Loucy (cell line): Measurements from ENCODE around the gene PARVB.

Experiments used
- H2AFZ ChIP-seq: fragments of 200-600 bp; sonication (generic); 2 replicates; pipeline ENCODE4 v1.6.0; 2016; ENCODE audit warnings: antibody characterized with exemption, mild to moderate bottlenecking, low read length, moderate library complexity
- H3F3A ChIP-seq: fragments of 200-600 bp; 2 replicates; pipeline ENCODE4 v1.6.0; 2016; ENCODE audit warnings: antibody characterized with exemption, low read depth, mild to moderate bottlenecking
- H3K27me3 ChIP-seq: fragments of 200-600 bp; sonication (generic); 2 replicates; pipeline ENCODE4 v1.6.1; 2014; ENCODE audit warnings: low read length, mild to moderate bottlenecking; ENCODE audit not compliant: insufficient read depth, poor library complexity, severe bottlenecking
- H3K36me3 ChIP-seq: fragments of 200-600 bp; sonication (generic); 2 replicates; pipeline ENCODE4 v1.6.1; 2016; ENCODE audit warnings: low read length; ENCODE audit not compliant: insufficient read depth
- H3K4me1 ChIP-seq: fragments of 200-600 bp; sonication (generic); 2 replicates; pipeline ENCODE4 v1.5.1; 2014; ENCODE audit warnings: low read length, mild to moderate bottlenecking; ENCODE audit not compliant: insufficient read depth, poor library complexity, severe bottlenecking
- H3K4me2 ChIP-seq: fragments of 200-600 bp; sonication (generic); 2 replicates; pipeline ENCODE4 v1.6.0; 2014; ENCODE audit warnings: antibody characterized with exemption, low read length, low read depth, mild to moderate bottlenecking; ENCODE audit not compliant: poor library complexity, severe bottlenecking
- H3K4me3 ChIP-seq: fragments of 200-600 bp; sonication (generic); 2 replicates; pipeline ENCODE4 v1.5.1; 2014; ENCODE audit warnings: low read length, mild to moderate bottlenecking, mixed read lengths; ENCODE audit not compliant: poor library complexity, severe bottlenecking
- H3K79me2 ChIP-seq: fragments of 200-600 bp; sonication (generic); 2 replicates; pipeline ENCODE4 v1.6.1; 2014; ENCODE audit warnings: low read length; ENCODE audit not compliant: insufficient read depth
- H3K9ac ChIP-seq: fragments of 200-600 bp; sonication (generic); 2 replicates; pipeline ENCODE4 v1.6.0; 2014; ENCODE audit warnings: mild to moderate bottlenecking, low read depth, low read length, moderate library complexity; ENCODE audit not compliant: poor library complexity, severe bottlenecking
- H3K9me2 ChIP-seq: fragments of 200-600 bp; sonication (generic); replicated peaks from 2 replicates; pipeline ENCODE4 v1.6.1; 2016; ENCODE audit warnings: low read depth, low read length, mixed read lengths
- H3K9me3 ChIP-seq: fragments of 200-600 bp; sonication (generic); 2 replicates; pipeline ENCODE4 v1.6.1; 2014; ENCODE audit warnings: mild to moderate bottlenecking, antibody characterized with exemption, low read length, low read depth; ENCODE audit not compliant: insufficient read depth
- H4K20me1 ChIP-seq: fragments of 200-600 bp; sonication (generic); 2 replicates; pipeline ENCODE4 v1.6.0; 2014; ENCODE audit warnings: antibody characterized with exemption, low read length, mild to moderate bottlenecking; ENCODE audit not compliant: insufficient read depth, poor library complexity, severe bottlenecking
- CTCF ChIP-seq: fragments of 200-600 bp; sonication (generic); conservative IDR thresholded peaks from 2 replicates; pipeline ENCODE4 v1.5.1; 2014; ENCODE audit warnings: mild to moderate bottlenecking, antibody characterized with exemption, low read length
- EZH2phosphoT487 ChIP-seq: fragments of 200-600 bp; IDR thresholded peaks from 2 replicates; pipeline ENCODE4 v1.6.1; 2018; ENCODE audit warnings: antibody characterized with exemption, mild to moderate bottlenecking, moderate library complexity, borderline replicate concordance

The PARVB gene

DNA sequence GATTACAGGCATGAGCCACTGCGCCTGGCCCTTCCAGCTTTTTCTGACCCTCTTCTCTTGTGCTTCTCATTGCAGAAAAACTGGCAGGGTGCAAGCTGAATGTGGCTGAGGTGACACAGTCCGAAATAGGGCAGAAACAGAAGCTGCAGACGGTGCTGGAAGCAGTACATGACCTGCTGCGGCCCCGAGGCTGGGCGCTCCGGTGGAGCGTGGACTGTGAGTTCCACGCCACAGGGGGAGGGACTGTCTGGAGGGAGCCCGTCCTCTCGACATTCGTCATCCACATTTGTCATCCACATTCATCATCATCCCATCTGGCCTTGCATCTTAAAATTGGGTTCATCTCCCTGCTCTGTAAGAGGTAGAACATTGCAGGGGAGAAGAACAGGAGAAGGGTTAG is 107.3 kb downstream of the PARVB start:
- TF ChIP-seq EZH2phosphoT487 (no peak), CTCF (no peak)

DNA sequence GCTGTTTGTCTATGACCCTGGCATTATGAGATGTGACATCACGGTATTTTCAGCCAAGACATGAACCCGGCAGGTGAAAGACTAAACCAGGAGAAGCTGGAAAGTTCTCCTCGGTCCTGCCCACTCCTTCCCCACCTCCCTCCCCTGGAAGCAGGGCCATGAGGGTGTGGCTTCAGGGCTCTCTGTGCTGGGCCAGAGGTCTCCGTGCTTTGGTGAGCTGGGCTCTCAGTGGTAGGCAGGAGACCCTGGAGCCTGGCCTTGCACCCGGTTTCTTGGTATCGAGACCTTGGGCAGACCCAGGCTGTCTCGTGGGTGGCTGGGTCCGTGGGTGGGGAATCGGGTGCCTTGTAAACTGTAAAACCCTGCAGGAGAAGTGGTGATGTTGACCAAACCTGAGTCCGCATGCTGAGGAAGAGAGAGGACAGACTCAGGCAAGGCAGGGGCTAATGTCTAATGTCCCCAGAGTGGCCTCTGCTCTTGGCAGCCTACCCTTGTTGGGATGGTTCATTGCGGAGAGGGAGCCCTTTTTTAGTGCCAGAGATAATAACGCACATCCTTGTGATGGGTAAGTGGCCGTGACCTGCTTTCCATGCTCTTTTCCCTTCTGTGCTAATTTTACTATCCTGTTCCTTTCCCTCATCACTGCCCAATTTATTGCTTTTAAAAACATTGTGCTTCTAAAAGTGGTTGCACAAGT is 108.0 kb downstream of the PARVB start:
- Histone ChIP-seq H3K9ac (no peak overlapping the region), H3K4me3 (no peak overlapping the region), H3K36me3 (no peaks in the 10 kb centered on the region; the same call in 1 of the 2 replicates), H3K9me2 (no peaks in the 10 kb centered on the region), H3K79me2 (no peaks in the 10 kb centered on the region), H3K9me3 (peaks cover 4% of the 10 kb centered on the region; the same call in 1 of the 2 replicates), H3K27me3 (no peaks in the 10 kb centered on the region), H3K4me1 (peaks cover 11% of the 10 kb centered on the region), H4K20me1 (no peaks in the 10 kb centered on the region), H2AFZ (no peak overlapping the region), H3F3A (no peaks in the 10 kb centered on the region; the same call in 1 of the 2 replicates), H3K4me2 (no peak overlapping the region)
- TF ChIP-seq EZH2phosphoT487 (no peak), CTCF (no peak)

More for the DNA sequence above, 107.3 kb downstream of the PARVB start:
- Histone ChIP-seq H3K4me2 (no peak overlapping the region), H4K20me1 (no peaks in the 10 kb centered on the region), H3K27me3 (no peaks in the 10 kb centered on the region), H3K36me3 (no peaks in the 10 kb centered on the region; the same call in 1 of the 2 replicates), H3K4me3 (no peak overlapping the region), H3K4me1 (peaks cover 11% of the 10 kb centered on the region), H3K9me3 (peaks cover 9% of the 10 kb centered on the region; the same call in 1 of the 2 replicates), H3K9me2 (no peaks in the 10 kb centered on the region), H3K79me2 (no peaks in the 10 kb centered on the region), H3K9ac (no peak overlapping the region), H2AFZ (no peak overlapping the region), H3F3A (no peaks in the 10 kb centered on the region; the same call in 1 of the 2 replicates)

DNA sequence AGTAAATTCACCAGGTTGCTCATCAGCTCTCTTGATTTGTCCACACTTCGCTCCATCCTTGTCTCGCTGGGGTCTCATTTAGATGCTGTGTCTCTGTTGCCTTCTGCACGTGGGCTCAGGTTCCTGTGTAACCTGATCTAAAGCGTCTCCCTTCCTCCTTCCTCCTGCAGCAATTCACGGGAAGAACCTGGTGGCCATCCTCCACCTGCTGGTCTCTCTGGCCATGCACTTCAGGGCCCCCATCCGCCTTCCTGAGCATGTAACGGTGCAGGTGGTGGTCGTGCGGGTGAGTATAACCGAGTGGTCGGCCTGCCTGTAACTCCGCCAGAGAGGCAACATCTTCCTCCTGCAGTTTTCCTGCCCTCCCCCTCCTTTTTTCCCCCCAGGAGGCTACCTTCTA is 108.6 kb downstream of the PARVB start:
- H3K9ac ChIP-seq: no peak overlapping the region
- TF ChIP-seq CTCF (no peak), EZH2phosphoT487 (no peak)
- H3K36me3 ChIP-seq: no peaks in the 10 kb centered on the region; the same call in 1 of the 2 replicates
- H3K27me3 ChIP-seq: no peaks in the 10 kb centered on the region
- H3K4me1 ChIP-seq: peaks cover 11% of the 10 kb centered on the region
- H2AFZ ChIP-seq: no peak overlapping the region
- H3K9me2 ChIP-seq: no peaks in the 10 kb centered on the region
- no peak overlapping the region for H3K4me3 ChIP-seq
- peaks cover 4% of the 10 kb centered on the region; the same call in 1 of the 2 replicates for H3K9me3 ChIP-seq
- H3K4me2 ChIP-seq: no peak overlapping the region
- H3F3A ChIP-seq: no peaks in the 10 kb centered on the region; the same call in 1 of the 2 replicates
- no peaks in the 10 kb centered on the region for H4K20me1 ChIP-seq
- no peaks in the 10 kb centered on the region for H3K79me2 ChIP-seq
